CD14-positive monocyte (primary cell): Measurements from ENCODE around the gene CSMD2. TPM values are rescaled to one million over a fixed set of nuclear protein-coding genes. Genes with fewer than 3 reads are reported as not detected.

Experiments used
- DNase-seq, 3 donors: peaks; one replicate each; pipeline ENCODE4 v3.0.0-alpha.2; 2011 to 2022
- H2AFZ ChIP-seq: 2 replicates; pipeline ENCODE4 v1.6.0; 2012; ENCODE audit warnings: mild to moderate bottlenecking, low read depth, low read length, inconsistent platforms; ENCODE audit not compliant: insufficient read depth, poor library complexity, severe bottlenecking
- H3K27ac ChIP-seq, 2 donors: 1 replicate in 1 of 2; 2 replicates in 1 of 2; pipeline ENCODE4 v1.5.1; 2012 to 2013; ENCODE audit warnings: low read length in 2 of 2, control low read depth in 1 of 2, inconsistent platforms in 1 of 2, low read depth in 1 of 2, mild to moderate bottlenecking in 1 of 2
- H3K27me3 ChIP-seq, 2 donors: one replicate each; pipeline versions ENCODE4 v1.6.0 to v1.6.1; 2011 to 2013; ENCODE audit warnings: low read length in 2 of 2; ENCODE audit not compliant: control insufficient read depth in 2 of 2, insufficient read depth in 2 of 2
- H3K36me3 ChIP-seq, 2 donors: replicated peaks in 1 of 2; 1 replicate in 1 of 2; 2 replicates in 1 of 2; pipeline versions ENCODE4 v1.5.1 to v1.6.1; 2012 to 2013; ENCODE audit warnings: low read length in 2 of 2, control low read depth in 1 of 2, inconsistent platforms in 1 of 2, mild to moderate bottlenecking in 1 of 2; ENCODE audit not compliant: insufficient read depth in 2 of 2, control insufficient read depth in 1 of 2
- H3K4me1 ChIP-seq, 2 donors: 1 replicate in 1 of 2; 2 replicates in 1 of 2; pipeline versions ENCODE4 v1.5.1 to v1.6.1; 2012 to 2013; ENCODE audit warnings: low read length in 2 of 2, control low read depth in 1 of 2, inconsistent platforms in 1 of 2, mild to moderate bottlenecking in 1 of 2, moderate library complexity in 1 of 2; ENCODE audit not compliant: insufficient read depth in 2 of 2, control insufficient read depth in 1 of 2
- H3K4me2 ChIP-seq: replicated peaks from 2 replicates; pipeline ENCODE3; 2012; ENCODE audit warnings: low read length, moderate library complexity, mild to moderate bottlenecking; ENCODE audit not compliant: poor library complexity, severe bottlenecking; ENCODE audit errors: extremely low read depth
- H3K4me3 ChIP-seq, 3 experiments: fragments of 200-600 bp in 1 of 3; sonication (generic) in 1 of 3; replicated peaks in 1 of 3; 1 replicate in 2 of 3; 2 replicates in 1 of 3; pipeline ENCODE4 v1.5.1; 2011 to 2013; ENCODE audit warnings: low read length in 3 of 3, mild to moderate bottlenecking in 3 of 3, control low read depth in 2 of 3, low read depth in 2 of 3, inconsistent platforms in 1 of 3, moderate library complexity in 1 of 3
- H3K79me2 ChIP-seq: 2 replicates; pipeline ENCODE4 v1.6.0; 2012; ENCODE audit warnings: mild to moderate bottlenecking, control low read depth, inconsistent platforms, low read length, moderate library complexity; ENCODE audit not compliant: insufficient read depth
- H3K9ac ChIP-seq: 2 replicates; pipeline ENCODE4 v1.6.0; 2017; ENCODE audit warnings: low read length, mild to moderate bottlenecking; ENCODE audit not compliant: insufficient read depth, poor library complexity, severe bottlenecking
- H3K9me3 ChIP-seq, 2 donors: replicated peaks in 1 of 2; 1 replicate in 1 of 2; 2 replicates in 1 of 2; pipeline versions ENCODE4 v1.5.1 to v1.6.1; 2012 to 2013; ENCODE audit warnings: low read length in 2 of 2, control low read depth in 1 of 2; ENCODE audit not compliant: control insufficient read depth in 1 of 2, insufficient read depth in 1 of 2
- H4K20me1 ChIP-seq: 2 replicates; pipeline ENCODE4 v1.6.0; 2012; ENCODE audit warnings: mild to moderate bottlenecking, low read length, control low read depth, moderate library complexity; ENCODE audit not compliant: insufficient read depth
- H3K27ac Mint-ChIP-seq, 7 donors: one replicate each; pipeline ENCODE4 v1.8.0; 2020; ENCODE audit warnings: mild to moderate bottlenecking in 7 of 7, mixed read lengths in 7 of 7, moderate library complexity in 6 of 7, inconsistent platforms in 2 of 7
- H3K27me3 Mint-ChIP-seq, 3 donors: one replicate each; pipeline ENCODE4 v1.8.0; 2021 to 2022; ENCODE audit warnings: low read depth in 3 of 3, mild to moderate bottlenecking in 3 of 3, mixed read lengths in 3 of 3, moderate library complexity in 3 of 3, inconsistent platforms in 1 of 3
- H3K36me3 Mint-ChIP-seq, 2 donors: one replicate each; pipeline ENCODE4 v1.8.0; 2020; ENCODE audit warnings: mixed read lengths in 2 of 2, inconsistent platforms in 1 of 2, mild to moderate bottlenecking in 1 of 2
- H3K4me1 Mint-ChIP-seq: one replicate; pipeline ENCODE4 v1.8.0; 2020; ENCODE audit warnings: mild to moderate bottlenecking, mixed read lengths
- H3K4me3 Mint-ChIP-seq, 2 donors: one replicate each; pipeline ENCODE4 v1.8.0; 2020; ENCODE audit warnings: mild to moderate bottlenecking in 2 of 2, mixed read lengths in 2 of 2, moderate library complexity in 1 of 2
- H3K9me3 Mint-ChIP-seq, 7 donors: one replicate each; pipeline ENCODE4 v1.8.0; 2020 to 2022; ENCODE audit warnings: mixed read lengths in 7 of 7, mild to moderate bottlenecking in 6 of 7, moderate library complexity in 6 of 7, inconsistent platforms in 2 of 7
- CTCF ChIP-seq: fragments of 200-600 bp; IDR thresholded peaks from one replicate; pipeline ENCODE4 v1.8.0; 2022; ENCODE audit warnings: antibody characterized with exemption, mild to moderate bottlenecking
- WGBS: methylation state at CpG from one replicate; pipeline ENCODE4 v1.1.5; 2013; ENCODE audit warnings: missing lambda C conversion rate; ENCODE audit not compliant: insufficient coverage; 5-methylcytosine and 5-hydroxymethylcytosine counted together
- intact Hi-C, 2 donors: fragments of 100-400 bp; cut with micrococcal nuclease; formaldehyde crosslinking; loops; one replicate each; pipeline versions ENCODE4 v1.15.0 to v1.15.1; 2023
- polyA plus RNA-seq, 3 donors: library from polyadenylated mRNA; depleted of rRNA in 1 of 3; unstranded in 2 of 3; stranded (reverse) in 1 of 3; fragments of 300-500 nt in 2 of 3; fragments of >200 nt in 1 of 3; fragmentation: Illumina TruSeq in 2 of 3; gene quantifications; 1 replicate in 2 of 3; 2 replicates in 1 of 3; pipeline ENCODE4 v1.2.3, GENCODE V29; 2012 to 2021

Gene CSMD2
- polyA plus RNA-seq, 3 donors, result 0.04 TPM; not detected in 2

- Histone ChIP-seq H4K20me1 (no peaks in the 10 kb centered on the region), H3K4me2 (no peak overlapping the region), H3K4me3 (no peak overlapping the region), H3K36me3 (no peaks in the 10 kb centered on the region), H2AFZ (no peak overlapping the region), H3K27ac (no peak overlapping the region), H3K79me2 (no peaks in the 10 kb centered on the region), H3K27me3 (no peaks in the 10 kb centered on the region), H3K9me3 (no peaks in the 10 kb centered on the region), H3K9ac (no peak overlapping the region), H3K4me1 (peaks cover 22 to 30% of the 10 kb centered on the region in 2 donors)
- intact Hi-C loops, result loop anchor here (5.0 to 10.0 kb wide), 3 partner anchors 37 to 172 kb away; partner anchors contain the start of gene PHC2 (in 1 of the 2)
- no peak for DNase-seq
- TF ChIP-seq CTCF, result no peak
- WGBS, result no CpG with 5 or more reads among the region's 2 CpGs
- no peak overlapping the region for H3K4me3 Mint-ChIP-seq
- H3K9me3 Mint-ChIP-seq, result no peaks in the 10 kb centered on the region
- peaks cover 0 to 5% (median 2%) of the 10 kb centered on the region in 3 donors for H3K27me3 Mint-ChIP-seq
- peaks cover 37% of the 10 kb centered on the region for H3K4me1 Mint-ChIP-seq
- no peaks in the 10 kb centered on the region for H3K36me3 Mint-ChIP-seq
- H3K27ac Mint-ChIP-seq, result no peak overlapping the region
Observed at GRCh38 chr1:33469691-33470090, 695.3 kb downstream of the CSMD2 start.

GRCh38 chr1:33468967-33469366 is 696.1 kb downstream of the CSMD2 start:
- no peak for TF ChIP-seq CTCF
- 92% methylated on average over 2 of the region's 3 CpGs for WGBS
- Histone ChIP-seq H3K27ac (no peak overlapping the region), H3K4me3 (no peak overlapping the region), H3K9me3 (no peaks in the 10 kb centered on the region), H3K27me3 (no peaks in the 10 kb centered on the region), H2AFZ (no peak overlapping the region), H3K36me3 (no peaks in the 10 kb centered on the region), H4K20me1 (no peaks in the 10 kb centered on the region), H3K79me2 (no peaks in the 10 kb centered on the region), H3K9ac (no peak overlapping the region), H3K4me2 (no peak overlapping the region), H3K4me1 (peaks cover 22 to 30% of the 10 kb centered on the region in 2 donors)
- peaks cover 37% of the 10 kb centered on the region for H3K4me1 Mint-ChIP-seq
- no peak overlapping the region for H3K27ac Mint-ChIP-seq
- H3K36me3 Mint-ChIP-seq, result no peaks in the 10 kb centered on the region
- no peaks in the 10 kb centered on the region for H3K9me3 Mint-ChIP-seq
- H3K4me3 Mint-ChIP-seq, result no peak overlapping the region
- DNase-seq, result no peak
- intact Hi-C loops, result loop anchor here (5.0 to 10.0 kb wide), 3 partner anchors 37 to 172 kb away; partner anchors contain the start of gene PHC2 (in 1 of the 2)
- H3K27me3 Mint-ChIP-seq, result peaks cover 0 to 5% (median 2%) of the 10 kb centered on the region in 3 donors
